ENCODE data around the gene GPHN.

The GPHN gene

DNA sequence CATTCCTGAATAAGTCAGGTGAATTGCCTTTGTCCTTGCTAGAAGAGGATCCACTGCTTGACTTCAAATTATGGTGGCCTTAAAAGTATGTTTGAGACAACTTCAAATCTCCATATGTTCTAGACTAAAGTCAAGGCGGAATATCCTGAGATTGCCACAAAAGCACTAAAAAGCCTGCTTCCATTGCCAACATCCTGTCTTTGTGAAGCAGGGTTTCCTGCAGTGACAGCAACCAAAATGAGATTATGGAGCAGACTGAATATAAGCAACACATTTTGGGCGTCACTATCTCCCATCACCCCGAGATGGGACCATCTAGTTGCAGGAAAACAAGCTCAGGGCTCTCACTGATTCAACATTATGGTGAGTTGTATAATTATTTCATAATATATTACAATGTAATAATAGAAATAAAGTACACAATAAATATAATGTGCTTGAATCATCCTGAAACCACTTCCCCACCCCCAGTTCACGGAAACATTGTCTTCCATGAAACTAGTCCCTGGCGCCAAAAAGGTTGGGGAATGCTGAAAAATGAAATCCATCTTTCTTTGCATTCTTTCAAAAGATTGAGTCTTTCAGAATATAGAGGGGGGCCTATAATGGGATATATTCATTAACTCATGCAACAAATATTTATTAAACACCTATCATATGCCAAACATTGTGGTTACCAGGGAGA, 143.7 kb downstream of the GPHN start:
- H3K36me3 ChIP-seq (ENCODE audit: control insufficient read depth, insufficient read depth, low read length), result no peaks in the 10 kb centered on the region
- no peaks in the 10 kb centered on the region for H3K9me3 ChIP-seq (ENCODE audit: control insufficient read depth, low read length)
- H3K27me3 ChIP-seq (ENCODE audit: control insufficient read depth, insufficient read depth, low read length), result no peaks in the 10 kb centered on the region
- H2AFZ ChIP-seq, result no peak overlapping the region
- no peak overlapping the region for H3K27ac ChIP-seq
- no peak overlapping the region for H3K4me2 ChIP-seq (ENCODE audit: low read length)
- H3K4me3 ChIP-seq (ENCODE audit: low read depth, low read length), result no peak overlapping the region
- no peak overlapping the region for H3K9ac ChIP-seq
- peaks cover 8% of the 10 kb centered on the region for H3K79me2 ChIP-seq
- TF ChIP-seq, protein P1, sequence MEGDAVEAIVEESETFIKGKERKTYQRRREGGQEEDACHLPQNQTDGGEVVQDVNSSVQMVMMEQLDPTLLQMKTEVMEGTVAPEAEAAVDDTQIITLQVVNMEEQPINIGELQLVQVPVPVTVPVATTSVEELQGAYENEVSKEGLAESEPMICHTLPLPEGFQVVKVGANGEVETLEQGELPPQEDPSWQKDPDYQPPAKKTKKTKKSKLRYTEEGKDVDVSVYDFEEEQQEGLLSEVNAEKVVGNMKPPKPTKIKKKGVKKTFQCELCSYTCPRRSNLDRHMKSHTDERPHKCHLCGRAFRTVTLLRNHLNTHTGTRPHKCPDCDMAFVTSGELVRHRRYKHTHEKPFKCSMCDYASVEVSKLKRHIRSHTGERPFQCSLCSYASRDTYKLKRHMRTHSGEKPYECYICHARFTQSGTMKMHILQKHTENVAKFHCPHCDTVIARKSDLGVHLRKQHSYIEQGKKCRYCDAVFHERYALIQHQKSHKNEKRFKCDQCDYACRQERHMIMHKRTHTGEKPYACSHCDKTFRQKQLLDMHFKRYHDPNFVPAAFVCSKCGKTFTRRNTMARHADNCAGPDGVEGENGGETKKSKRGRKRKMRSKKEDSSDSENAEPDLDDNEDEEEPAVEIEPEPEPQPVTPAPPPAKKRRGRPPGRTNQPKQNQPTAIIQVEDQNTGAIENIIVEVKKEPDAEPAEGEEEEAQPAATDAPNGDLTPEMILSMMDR (IDR thresholded peaks at IDR 0.05), result no peak
- H3K4me1 ChIP-seq, result no peaks in the 10 kb centered on the region

DNA sequence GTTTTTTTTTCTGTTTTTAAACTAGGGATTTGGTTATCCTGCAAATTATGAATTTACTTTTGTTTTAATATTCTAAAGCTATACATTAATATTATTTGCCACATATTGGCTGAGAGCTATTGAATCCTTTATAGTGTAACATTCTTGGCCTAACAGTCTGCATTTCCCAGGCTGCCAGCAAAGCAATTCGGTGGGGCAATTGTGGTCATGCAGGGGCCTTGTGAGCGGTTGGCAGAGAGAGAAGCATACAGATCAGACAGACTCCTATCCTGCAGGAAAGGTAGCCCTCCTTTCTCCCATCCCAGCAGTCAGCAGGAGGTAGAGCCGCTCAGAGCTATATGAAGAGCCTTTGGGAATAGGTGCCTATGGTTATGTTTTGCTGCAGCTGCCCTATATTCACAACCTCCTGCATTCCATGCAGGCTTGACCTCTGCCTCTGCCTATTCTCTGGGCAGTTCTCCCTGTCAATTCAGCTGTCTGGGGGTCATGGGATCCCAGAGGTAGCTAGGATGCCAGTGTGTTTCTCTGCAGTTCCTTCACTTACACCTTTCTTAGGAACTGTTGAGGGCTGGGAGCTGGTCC, 144.7 kb downstream of the GPHN start:
- no peak overlapping the region for H2AFZ ChIP-seq
- H3K79me2 ChIP-seq, result peaks cover 13% of the 10 kb centered on the region
- H3K36me3 ChIP-seq (ENCODE audit: control insufficient read depth, insufficient read depth, low read length), result no peaks in the 10 kb centered on the region
- no peaks in the 10 kb centered on the region for H3K4me1 ChIP-seq
- H3K9me3 ChIP-seq (ENCODE audit: control insufficient read depth, low read length), result no peaks in the 10 kb centered on the region
- no peak overlapping the region for H3K27ac ChIP-seq
- H3K4me2 ChIP-seq (ENCODE audit: low read length), result no peak overlapping the region
- no peak overlapping the region for H3K9ac ChIP-seq
- H3K27me3 ChIP-seq (ENCODE audit: control insufficient read depth, insufficient read depth, low read length), result no peaks in the 10 kb centered on the region
- TF ChIP-seq, protein P1 (IDR thresholded peaks at IDR 0.05), result no peak
- no peak overlapping the region for H3K4me3 ChIP-seq (ENCODE audit: low read depth, low read length)

DNA sequence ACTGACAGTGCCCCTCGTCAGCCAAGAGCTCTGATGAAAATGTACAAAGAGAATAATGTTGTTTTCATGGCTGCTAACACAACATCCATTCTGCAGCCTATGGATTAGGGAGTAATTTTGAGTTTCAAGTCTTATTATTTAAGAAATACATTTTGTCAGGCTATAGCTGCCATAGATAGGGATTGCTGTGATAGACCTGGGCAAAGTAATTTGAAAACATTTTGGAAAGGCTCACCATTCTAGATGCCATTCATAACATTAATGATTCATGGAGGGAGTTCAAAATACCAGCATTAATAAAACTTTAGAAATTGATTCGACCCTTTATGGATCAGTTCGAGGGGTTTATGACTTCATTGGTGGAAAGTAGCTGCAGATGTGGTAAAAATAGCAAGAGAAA, 149.8 kb downstream of the GPHN start:
- Histone ChIP-seq H3K4me2 (ENCODE audit: low read length) (no peak overlapping the region), H3K9ac (no peak overlapping the region), H3K27me3 (ENCODE audit: control insufficient read depth, insufficient read depth, low read length) (no peaks in the 10 kb centered on the region), H2AFZ (no peak overlapping the region), H3K27ac (no peak overlapping the region), H3K79me2 (peaks cover 19% of the 10 kb centered on the region), H3K4me1 (no peaks in the 10 kb centered on the region), H3K36me3 (ENCODE audit: control insufficient read depth, insufficient read depth, low read length) (no peaks in the 10 kb centered on the region), H3K4me3 (ENCODE audit: low read depth, low read length) (no peak overlapping the region), H3K9me3 (ENCODE audit: control insufficient read depth, low read length) (no peaks in the 10 kb centered on the region)
- TF ChIP-seq, protein P1 (IDR thresholded peaks at IDR 0.05), result no peak

DNA sequence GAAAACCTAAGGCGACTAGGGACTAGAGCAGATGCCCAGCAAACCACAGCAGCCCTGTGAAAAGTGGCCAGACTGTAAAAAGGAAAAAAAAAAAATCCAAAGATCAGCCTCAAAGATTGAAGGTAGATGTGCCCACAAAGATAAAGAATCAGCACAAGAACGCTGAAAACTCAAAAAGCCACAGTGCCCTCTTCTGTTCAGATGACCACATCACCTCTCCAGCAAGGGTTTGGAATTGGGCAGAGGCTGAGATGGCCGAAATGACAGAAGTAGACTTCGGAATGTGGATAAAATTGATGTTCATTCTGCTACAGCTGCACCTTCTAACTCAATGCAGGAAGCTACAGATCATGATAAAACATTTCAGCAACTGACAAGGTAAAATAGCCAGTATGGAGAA, 154.4 kb downstream of the GPHN start:
- H3K27ac ChIP-seq, result no peak overlapping the region

More for the DNA sequence above, 154.4 kb downstream of the GPHN start:
- TF ChIP-seq, protein P1 (IDR thresholded peaks at IDR 0.05), result no peak
- H3K4me1 ChIP-seq, result no peaks in the 10 kb centered on the region
- peaks cover 12% of the 10 kb centered on the region for H3K79me2 ChIP-seq
- H2AFZ ChIP-seq, result no peak overlapping the region
- H3K9ac ChIP-seq, result no peak overlapping the region
- no peaks in the 10 kb centered on the region for H3K9me3 ChIP-seq (ENCODE audit: control insufficient read depth, low read length)
- no peak overlapping the region for H3K4me3 ChIP-seq (ENCODE audit: low read depth, low read length)
- H3K4me2 ChIP-seq (ENCODE audit: low read length), result no peak overlapping the region
- no peaks in the 10 kb centered on the region for H3K36me3 ChIP-seq (ENCODE audit: control insufficient read depth, insufficient read depth, low read length)
- no peaks in the 10 kb centered on the region for H3K27me3 ChIP-seq (ENCODE audit: control insufficient read depth, insufficient read depth, low read length)
